ENCODE measurements around the gene LIMS2.

Gene LIMS2, protein sequence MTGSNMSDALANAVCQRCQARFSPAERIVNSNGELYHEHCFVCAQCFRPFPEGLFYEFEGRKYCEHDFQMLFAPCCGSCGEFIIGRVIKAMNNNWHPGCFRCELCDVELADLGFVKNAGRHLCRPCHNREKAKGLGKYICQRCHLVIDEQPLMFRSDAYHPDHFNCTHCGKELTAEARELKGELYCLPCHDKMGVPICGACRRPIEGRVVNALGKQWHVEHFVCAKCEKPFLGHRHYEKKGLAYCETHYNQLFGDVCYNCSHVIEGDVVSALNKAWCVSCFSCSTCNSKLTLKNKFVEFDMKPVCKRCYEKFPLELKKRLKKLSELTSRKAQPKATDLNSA

DNA sequence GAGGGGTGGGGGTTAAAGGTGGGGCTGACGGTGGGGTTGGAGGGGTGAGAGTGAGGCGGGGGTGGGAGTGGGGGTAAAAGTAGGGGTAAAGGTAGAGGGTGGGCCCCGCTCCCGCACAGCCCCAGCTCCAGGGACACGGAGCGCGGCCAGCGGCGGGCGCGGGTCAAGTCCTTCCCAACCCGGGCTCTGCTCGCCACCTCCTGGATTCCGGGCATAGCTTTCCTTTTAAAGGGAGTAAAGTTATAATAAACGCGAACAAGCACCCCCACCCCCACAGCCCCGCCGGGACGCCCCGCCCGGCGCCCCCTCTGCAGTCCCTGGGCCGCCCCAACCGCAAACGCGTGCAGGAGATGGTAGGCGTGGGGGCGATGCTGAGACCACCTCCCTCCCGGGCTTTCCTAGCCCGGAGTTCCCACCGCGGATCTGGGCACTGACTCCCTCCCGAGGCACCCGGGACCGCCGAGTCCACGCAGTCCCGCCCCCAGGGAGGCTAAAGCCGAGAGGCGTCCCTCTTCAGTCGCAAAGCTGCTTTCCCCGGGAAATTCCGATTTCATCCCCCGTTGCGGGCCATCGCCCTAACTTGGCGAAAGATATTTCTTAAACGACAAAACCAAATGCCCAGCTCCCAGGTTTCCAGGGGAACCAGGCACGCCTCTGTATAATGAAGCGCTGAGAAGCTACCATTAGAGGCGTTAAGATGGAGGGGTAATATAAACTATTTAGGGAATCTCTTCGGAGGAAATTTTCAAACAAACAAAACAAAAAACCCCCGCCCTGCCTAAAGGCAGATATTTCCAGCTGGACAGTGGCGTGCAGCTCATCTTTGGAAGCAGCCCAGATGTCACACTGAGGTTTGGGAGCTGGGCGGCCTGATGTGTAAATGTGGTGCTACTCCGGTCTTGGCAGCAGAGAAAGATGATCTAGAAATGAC is at the start of gene LIMS2:
TSS of gene LIMS2 (minus strand) at position 200 of the 931 bp plus-strand sequence. CDS start 506 bp downstream, outside the sequence.
- no peak for DNase-seq (ENCODE audit: low read depth)

DNA sequence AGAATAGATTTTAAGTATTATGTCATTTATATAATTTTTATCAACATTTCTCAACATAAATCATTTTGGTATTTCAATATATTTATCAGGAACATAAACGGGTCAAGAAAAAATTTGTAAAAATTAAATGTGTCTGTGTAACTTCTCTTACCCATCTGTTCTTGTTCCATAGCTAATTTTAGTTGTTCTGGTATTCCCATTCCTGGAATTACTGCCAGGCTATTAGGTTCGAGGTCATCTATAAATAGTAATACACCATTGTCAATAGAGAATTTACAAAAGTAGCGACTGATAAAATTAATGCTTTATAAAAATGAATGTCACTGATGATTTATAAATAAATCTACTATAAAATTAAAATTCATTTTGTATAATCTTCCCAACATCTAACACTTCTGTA is 47.5 kb upstream of the LIMS2 start:
- DNase-seq (ENCODE audit: low read depth): no peak

DNA sequence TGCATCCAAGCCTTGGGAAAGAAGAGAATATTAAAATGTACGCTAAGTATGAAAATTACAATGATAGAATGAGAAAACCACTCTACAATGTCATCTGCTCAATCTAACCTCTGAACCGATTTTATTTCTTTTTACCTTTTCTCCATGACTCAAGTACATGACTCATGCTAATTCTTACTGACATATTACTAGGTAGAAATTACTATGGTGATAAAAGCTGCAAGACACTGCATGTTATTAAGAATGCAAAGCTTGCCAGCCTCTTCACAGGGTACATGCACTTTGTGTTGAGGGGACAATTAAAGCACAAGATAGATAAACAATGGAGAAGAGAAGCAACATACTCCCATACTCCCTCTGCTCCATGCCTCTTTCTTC is 46.6 kb upstream of the LIMS2 start:
- DNase-seq (ENCODE audit: low read depth): no peak

DNA sequence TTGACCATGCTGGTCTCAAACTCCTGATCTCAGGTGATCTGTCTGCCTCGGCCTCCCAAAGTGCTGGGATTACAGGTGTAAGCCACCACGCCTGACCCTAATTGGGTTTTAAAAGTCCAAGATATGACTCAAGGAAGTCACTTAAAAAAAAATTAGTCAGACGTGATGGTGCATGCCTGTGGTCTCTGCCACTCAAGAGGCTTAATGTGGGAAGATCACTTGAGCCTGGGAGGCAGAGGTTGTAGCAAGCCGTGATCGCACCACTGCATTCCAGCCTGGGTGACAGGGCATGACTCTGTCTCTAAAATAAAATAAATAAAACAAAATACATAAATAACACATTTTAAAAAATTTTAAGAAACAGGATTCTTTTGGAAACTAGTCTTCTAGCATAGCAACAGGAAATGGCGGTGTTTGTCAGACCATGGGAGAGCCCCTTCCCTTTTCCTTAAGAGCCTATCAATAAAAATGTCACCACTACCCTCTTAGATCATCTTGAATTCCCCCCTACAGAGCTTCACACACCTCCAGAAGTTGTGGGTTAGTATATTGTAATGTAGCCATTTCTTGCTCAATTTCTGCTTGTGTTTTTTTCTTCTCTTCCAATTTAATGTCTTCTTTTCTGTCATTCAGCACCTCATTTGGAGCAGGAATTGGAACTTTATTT is 46.1 kb upstream of the LIMS2 start:
- no peak for DNase-seq (ENCODE audit: low read depth)

DNA sequence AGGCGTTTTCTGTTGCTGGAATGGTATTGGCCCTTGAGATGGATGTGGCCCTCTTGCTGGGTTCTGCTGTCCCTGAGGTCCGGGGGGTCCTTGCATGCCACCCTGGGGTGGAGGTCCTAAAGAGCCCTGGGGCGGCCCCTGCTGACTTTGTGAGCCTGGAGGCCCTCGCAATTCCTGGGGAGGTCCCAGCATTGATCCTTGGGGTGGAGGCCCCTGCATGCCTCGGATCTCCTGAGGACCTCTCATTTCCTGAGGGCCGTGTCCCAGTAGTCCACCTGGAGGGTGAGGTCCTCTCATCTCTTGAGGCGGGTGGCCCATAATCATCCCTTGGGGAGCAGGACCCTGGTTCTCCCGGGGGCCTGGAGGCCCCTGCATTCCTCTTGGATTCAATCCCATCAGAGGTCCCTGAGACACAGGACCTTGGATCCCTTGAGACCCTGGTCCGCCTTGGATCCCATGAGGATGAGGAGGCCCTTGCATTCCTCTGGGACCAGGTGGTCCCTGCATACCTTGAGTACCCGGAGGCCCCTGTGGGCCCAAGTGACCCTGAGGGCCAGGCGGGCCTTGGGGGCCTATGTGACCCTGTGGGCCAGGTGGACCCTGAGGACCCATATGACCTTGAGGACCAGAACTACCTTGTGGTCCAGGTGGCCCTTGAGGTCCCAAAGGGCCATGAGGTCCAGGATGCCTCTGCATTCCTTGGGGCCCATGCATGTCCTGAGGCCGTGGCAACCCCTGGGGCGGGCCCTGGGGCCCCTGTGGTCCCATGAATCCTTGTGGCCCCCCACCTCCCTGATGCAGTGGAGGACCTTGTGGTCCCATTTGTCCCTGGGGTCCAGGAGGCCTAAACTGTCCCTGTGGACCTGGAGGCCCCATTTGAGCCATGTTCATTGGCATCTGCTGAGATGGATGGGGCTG is 44.2 kb upstream of the LIMS2 start:
- DNase-seq (ENCODE audit: low read depth): no peak

DNA sequence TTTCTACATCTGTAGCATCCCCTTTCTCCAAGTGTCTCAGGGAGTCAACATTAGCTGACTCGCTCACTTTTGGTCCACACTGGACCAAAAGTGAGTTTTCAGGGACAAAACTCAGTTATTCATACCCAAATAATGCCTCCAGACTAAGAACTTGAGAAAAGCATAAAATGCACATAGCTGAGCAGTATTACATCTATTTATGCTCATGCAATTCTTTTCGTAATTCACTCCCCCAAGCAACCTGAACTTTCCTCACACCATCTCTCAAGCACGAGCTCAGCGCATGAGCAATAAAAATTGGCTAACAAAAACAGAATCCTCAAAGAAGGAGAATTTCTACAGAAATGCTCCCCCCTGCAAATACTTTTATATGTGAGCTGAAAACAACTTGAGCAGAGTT is 42.9 kb upstream of the LIMS2 start:
- no peak for DNase-seq (ENCODE audit: low read depth)

DNA sequence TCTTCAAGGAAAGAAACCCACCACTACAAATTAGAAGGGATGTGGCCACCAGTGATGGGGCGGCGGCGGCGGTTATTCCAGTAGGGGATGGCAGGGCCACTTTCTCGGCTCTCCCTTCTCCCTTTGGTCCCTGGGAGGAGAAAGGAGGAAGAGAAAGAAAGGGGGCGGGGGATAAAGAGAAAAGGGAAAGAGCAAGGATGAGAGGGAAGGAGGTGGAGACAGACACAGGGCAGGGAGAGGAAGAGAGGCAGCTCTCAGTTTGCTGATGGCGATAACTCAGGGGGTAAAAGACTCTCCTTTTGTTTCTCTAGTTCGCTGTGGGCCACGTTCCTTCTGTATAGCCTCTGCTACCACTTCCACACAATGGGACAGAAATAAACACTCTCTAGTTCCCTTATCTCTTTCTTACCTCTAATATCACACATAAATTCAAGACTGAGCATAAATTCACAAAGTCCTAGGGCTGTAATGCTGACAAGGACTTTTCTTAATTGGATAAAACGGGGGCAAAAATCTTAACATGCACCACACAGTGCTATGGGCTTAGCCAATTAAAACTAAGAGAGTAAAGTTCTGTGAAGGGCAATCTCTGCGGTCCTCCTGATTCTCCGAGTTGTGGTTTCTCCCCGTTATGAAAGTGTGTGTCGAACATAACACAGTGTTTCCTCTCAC is 40.6 kb upstream of the LIMS2 start:
- DNase-seq (ENCODE audit: low read depth): no peak

DNA sequence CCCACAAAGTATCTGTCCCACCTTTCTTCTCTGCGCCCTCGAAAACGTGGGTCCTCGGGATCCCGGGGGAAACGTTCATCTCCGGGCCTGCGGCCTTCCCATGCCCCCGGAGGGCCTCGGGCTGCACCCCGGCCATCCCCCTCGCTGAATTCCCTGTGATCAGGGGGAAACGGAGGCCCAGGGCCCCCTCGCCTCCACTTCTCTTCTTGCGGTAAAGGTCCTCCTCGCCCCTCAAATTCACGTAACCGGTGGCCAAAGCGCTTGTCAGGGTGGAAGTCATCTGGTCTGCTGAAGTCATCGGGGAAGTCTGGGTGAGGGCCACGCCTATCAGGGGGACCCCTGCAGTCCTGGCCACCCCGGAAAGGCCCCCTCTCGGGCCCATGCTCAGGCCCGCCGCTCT is 38.2 kb upstream of the LIMS2 start:
- DNase-seq (ENCODE audit: low read depth): no peak

DNA sequence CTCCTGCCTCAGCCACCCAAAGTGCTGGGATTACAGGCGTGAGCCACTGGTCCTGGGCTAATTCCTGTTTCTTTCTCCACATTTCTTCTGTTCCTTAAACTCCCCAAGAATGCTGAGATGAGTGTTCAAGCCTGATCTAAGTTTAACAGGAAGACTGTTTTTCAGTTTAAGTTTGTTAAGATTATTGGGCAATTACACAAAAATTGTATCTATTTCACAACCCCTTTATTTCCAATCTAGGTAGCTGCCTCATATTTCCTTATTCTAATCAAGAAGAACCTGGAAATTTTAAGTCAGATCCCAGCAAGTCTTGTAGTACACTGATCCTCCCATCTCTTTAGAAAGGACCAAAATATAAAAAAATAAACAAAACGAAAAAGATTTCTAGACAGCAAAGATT is 37.7 kb upstream of the LIMS2 start:
- DNase-seq (ENCODE audit: low read depth): no peak

DNA sequence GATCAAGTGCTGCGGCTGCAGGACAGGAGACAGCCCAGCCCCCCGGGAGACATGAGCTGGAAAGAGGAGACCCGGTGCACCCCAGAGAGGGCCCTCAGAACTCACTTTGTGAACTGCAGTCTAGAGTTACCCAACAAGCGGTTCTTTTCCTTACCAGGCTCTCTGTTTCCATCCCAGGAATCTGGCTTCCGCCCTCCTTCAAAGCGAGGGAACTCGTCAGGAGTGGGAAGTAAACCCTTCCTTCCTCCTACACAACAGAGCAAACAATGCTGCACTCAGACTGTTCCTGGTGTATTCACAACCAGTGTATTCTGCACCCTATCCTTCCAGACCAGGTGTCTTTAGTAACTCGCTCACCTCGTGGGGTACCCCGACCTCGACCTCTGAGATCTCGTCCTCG is 34.0 kb upstream of the LIMS2 start:
- DNase-seq (ENCODE audit: low read depth): no peak

DNA sequence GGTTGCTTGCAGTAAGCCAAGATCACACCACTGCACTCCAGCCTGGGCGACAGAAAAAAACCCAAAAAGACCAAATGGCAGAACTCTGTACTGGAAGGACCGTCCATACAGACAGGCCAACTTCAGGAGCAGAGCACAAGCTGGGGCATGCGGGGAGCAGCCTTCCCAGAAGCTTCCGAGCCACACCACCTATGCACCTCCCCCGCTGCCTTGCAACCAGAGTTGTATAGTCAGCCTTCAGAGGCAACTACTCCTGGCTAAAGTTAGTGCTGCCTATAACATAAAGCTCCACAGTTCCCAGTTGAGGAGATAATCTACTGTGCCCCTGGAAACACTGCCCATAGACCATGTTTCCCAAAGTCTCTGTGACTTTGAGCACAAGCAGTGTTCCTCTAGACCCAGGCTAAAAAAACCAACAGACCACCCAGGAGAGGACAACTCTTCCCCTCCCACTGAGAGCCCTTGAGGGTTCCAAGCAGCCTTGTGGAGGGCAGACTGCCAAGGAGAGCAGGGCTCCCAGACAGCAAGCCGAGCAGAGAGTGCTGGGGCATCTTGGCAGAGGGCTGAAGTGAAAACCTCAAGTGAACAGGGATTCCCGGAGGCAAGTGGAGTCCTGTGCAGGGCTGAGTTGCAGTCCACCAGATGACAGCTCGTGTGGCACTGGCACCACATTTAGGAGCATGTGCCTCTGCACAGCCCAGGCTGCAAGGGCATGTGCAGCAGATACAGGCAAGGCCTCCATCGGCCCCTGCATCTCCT is 32.7 kb upstream of the LIMS2 start:
- no peak for DNase-seq (ENCODE audit: low read depth)

DNA sequence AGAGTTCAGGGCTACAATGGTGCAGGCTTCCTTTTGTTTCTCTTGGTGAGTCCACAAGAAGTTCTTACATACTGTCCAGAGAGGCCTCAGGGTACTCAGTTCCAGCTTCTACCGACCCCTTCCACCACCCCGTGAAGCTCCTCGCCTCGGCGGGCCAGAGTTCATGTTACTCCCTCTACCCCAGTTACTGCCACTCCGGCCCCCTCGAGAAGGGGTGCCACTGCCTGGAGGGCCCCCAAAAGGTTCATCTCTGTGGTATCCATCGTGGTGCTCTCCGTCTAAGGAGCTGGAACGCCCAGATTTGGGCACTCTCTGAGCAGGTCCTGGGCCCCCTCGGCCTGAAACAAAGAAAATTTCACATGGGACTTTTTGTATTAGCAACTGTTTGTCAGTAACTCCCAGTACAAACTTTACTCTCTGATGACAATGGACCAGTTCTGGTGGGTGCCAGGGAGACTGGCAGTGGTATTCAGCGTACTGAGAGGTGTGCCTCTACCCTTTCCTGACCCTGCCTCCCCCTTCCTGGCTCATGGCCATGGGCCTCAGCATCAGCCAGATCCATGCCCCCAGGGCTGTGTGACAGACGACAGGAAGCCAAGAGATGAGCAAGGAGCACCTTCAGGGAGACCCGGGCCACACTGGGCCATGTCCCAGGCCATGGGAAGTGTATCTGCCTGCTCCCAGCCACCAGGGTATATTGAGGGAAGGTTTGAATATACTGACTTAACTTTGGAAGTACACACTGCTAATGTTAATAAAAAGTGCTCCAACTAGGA is 31.1 kb upstream of the LIMS2 start:
- DNase-seq (ENCODE audit: low read depth): no peak

DNA sequence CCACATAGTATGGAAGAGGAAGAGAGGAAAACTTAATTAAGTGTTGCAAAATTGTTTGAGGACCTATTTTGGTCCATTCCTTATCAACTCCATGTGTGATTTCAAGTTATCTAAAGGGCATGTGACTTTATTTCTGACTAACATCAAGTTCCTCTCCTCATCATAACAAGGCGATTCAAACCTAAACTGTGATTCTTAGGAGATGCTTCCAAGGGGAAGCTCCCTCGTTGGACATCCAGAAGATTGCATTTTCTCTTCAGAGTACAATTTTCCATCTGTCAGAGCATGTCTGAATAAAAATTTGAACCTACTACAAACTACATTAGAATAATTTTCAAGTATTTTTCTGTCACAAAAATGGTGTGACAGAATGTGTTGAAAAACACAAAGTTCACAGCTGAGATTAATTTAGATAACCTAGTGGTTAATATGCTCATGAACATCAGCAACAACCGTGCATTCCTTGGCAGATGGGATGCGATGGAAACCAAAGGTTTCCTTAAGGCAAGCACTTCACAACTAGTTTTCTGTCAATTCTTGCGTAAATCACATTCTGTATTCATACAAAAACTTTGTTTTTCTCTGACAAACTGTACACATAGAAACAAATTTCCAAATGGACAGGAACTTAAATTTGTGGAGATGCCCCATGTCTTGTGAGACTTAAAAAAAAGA is 30.2 kb upstream of the LIMS2 start:
- DNase-seq (ENCODE audit: low read depth): no peak

DNA sequence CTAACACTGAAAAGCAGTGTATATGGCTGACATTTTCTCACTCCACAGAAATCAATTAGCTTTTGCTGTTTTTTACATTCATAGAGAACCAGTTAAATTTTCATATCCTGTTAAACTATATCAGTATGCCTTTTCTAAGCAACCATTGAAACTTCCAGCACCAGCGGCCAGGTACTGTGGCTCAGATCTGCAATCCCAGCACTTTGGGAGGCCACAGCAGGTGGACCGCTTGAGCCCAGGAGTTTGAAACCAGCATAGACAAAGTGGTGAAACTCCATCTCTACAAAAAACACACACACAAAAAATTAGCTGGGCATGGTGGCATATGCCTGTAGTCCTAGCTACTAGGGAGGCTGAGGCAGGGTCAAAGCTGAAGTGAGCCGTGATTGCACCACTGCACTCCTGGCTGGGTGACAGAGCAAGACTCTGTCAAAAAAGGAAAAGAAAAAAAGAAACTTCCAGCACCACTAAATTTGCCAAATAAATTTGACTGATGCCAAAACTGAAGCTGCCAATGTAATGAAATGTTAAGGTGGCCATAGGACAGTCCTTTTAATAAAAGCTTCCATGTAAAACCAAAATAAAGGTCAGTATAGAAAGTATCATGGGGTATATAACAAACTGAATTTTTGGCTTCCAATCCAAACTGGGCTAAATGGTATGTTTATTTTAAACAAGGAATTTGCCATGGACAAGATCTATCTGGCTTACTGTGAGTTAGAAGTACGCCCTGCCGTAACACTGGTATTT is 29.5 kb upstream of the LIMS2 start:
- DNase-seq (ENCODE audit: low read depth): no peak

DNA sequence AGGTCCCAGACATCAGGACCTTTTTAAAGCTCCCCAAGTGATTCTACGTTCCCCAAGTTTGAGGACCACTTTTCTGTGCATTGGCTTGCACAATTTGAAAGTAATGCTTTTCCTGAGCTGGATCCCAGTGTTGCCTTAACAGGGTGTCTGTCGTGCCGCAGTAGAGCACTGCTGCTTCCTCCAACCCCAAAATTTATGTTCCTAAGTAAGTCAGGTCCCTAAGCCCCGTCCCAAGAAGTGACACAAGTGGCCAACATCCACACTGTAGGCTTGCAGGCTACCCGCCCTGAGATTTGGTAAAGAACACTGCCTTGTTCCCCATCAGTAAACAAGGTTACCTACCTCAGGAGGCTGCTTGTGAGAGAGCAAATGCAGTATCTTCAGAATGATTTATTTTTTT is 28.0 kb upstream of the LIMS2 start:
- DNase-seq (ENCODE audit: low read depth): no peak

DNA sequence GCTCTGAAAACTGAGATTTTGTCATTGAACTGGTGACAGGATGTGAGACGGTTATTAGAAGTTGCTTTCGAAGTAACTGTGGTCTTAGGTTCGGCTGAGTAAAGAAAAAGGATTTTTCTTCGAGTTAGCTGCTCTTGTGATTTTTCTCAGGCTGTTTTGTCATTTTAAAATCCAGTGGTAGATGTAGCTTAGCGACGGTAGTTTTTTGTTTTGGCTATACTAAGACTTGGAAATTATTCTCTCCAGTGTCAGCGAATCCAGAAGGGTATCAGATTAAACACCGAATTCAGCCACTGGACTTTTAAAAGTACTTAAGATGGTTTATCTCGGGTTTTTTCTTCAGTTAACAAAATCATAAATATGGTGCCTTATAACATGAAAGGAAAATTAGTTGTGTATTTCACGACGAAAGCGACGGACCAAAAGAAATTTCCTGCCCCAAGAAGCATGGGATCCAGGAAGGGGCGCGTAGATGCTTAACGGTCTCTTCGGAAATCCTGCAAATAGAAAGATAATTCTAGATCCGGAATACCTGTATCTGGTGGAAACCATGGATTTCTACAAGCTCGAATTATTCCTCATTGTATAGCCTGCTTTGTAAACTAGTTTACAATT is 27.2 kb upstream of the LIMS2 start:
- DNase-seq (ENCODE audit: low read depth): no peak

DNA sequence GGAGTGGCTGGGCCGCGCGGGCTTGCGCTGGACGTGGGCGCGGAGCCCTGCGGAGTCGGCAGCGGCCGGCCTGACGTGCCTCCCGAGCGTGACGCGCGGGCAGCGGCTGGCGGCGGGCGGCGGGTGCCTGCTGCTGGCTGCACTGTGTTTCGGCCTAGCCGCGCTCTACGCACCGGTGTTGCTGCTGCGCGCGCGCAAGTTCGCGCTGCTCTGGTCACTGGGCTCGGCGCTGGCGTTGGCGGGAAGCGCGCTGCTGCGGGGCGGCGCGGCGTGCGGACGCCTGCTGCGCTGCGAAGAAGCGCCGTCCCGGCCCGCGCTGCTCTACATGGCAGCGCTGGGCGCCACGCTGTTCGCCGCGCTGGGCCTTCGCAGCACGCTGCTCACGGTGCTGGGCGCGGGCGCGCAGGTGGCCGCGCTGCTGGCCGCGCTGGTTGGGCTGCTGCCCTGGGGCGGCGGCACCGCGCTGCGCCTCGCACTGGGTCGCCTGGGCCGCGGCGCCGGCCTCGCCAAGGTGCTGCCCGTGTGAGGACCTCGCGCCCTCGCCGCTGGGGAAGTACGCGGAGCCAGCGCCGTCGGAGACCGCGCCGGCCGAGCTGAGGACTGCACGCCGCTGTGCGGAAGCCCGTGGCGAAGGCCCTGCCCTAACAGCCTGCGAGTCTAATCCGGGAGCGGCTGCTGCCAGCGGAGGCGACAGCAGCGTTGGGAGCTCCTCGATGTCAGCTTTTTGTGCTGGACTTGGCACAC is 26.5 kb upstream of the LIMS2 start:
- peak; percentile 43 for DNase-seq (ENCODE audit: low read depth)

All from stromal cell of bone marrow (primary cell).